ENCODE results near the gene HDAC7. TPM values are rescaled to one million over a fixed set of nuclear protein-coding genes. Genes with fewer than 3 reads are reported as not detected.

Gene HDAC7
- 95.9 and 144 TPM in 2 replicates for total RNA-seq

DNA sequence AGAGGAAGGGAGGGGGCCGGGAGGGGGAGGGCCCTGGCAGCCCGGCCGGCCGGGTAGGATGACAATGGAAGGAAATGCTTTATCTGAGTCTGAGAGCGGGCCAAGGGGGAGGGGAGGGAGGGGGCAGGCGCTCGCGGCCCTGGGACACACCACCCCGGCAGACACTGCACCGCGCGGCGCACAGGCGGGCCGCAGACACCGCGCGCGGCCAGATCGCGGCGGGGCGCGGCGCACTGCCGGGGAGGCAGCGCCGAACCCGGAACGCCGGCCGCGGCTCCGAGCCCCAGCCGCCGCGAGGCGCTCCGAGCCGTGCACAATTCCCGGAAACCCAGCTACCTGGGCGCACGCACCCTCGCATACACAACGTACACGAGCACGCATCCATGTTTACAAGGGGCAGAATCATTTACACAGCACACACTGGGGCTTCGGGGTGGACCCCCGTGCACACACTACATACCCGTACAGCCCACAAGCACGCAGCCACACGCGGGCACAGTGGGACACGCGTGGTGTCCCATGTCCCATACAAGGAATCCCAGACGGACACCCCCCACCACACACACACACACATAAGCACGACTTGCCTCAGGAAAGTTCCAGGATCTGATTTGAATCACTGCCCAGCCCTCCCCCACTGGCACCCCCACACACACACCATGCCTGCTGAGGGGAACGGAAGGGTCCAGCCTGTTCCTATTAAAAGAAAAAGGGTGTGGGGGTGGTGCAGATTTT, at the start of gene HDAC7:
TSS of gene HDAC7 (minus strand) at position 8 of the 735 bp plus-strand sequence. CDS start 118 bp downstream, outside the sequence.
- no peak for DNase-seq (ENCODE audit: extremely low read depth, low read depth, low spot score)

DNA sequence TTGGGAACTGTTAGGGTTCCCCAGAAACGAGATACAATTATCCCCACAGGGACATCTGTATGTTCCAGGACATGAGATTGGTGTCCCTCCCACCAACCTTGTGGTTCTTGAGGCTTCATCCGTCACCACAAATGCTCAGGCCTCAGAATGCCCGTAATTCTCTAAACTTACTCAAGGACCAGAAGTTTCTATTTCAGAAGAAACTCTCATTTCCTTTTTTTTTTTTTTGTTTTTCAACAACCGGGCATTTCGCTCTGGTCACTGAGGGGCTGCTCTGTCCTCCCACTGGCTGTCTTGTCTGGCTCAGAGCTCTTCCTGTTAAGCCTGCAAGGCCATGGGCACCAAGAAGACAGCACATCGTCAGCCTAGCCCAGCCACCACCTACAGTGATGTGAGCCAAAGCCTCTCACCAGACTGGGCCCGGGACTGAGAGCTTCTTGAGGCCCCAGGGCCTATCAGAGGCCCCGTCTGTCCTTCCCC, 48.9 kb upstream of the HDAC7 start:
- no peak for DNase-seq (ENCODE audit: extremely low read depth, low read depth, low spot score)

DNA sequence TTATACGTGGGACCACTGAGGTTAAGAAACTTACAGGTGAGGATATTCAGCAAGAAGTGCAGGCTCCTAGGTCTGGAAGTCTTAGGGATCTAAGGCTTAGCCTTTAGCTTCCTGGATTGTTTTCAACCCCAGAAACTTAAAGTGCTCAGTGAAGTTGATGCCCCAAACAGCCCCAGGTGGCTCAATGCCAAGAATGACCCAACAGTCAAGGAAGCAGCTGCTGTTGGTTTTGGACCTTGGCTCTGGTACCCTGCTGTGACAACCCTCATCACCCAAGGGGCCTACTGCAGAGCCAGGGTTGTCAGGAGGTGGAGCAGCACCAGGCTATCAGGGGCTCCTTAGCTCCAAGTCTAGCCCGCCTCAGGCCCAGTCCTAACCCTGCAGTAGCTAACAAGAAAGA, 48.3 kb upstream of the HDAC7 start:
- DNase-seq (ENCODE audit: extremely low read depth, low read depth, low spot score), result no peak

DNA sequence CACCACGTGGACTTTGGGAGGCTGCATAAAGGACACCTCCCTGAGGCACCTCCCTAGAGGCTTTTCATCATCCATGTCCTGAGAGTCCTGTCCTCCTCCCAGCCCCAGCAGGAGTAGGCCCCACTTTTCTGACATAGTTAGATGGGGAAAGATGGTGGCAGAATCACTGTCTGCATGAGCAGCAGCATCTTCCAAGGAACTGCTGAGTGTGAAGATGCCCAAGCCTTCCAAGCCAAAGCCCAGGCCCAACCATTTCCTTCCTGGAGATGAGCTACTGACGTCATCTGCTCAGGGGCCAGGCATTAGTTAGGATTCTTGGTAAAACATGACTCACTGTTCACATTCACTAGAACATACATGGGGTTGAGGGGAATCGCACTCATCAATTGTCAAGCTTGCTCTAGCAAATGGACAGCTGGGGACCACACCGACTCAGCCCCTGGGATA, 47.8 kb upstream of the HDAC7 start:
- DNase-seq (ENCODE audit: extremely low read depth, low read depth, low spot score), result peak; percentile 58

DNA sequence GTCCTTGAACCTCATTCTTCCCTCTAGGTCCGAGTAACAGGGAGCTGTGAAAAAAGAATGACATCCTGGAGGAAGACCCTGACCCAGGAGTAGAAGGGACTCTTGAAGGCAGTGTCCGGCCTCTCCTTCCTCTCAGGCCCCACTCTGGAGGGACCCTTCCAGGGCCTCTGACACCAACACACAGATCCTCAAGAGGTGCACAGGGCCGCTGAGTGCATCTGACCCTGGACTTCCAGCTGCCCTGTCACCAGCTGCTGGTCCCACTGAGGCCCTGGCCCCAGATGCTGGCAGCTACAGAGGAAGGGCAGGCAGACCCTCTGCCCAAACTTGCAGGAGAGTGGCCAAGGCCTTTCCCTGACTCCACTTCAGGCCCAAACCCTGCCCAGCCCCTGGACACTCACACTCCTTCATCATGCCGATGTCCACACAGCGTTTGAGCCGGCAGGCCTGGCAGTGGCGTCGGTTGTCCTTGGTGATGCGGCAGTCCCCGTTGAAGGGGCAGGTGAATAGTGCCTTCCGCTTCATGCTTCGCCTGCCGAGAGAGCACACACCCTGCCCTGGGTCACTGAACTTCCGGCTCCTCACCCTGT, 45.0 kb upstream of the HDAC7 start:
- DNase-seq (ENCODE audit: extremely low read depth, low read depth, low spot score), result no peak

DNA sequence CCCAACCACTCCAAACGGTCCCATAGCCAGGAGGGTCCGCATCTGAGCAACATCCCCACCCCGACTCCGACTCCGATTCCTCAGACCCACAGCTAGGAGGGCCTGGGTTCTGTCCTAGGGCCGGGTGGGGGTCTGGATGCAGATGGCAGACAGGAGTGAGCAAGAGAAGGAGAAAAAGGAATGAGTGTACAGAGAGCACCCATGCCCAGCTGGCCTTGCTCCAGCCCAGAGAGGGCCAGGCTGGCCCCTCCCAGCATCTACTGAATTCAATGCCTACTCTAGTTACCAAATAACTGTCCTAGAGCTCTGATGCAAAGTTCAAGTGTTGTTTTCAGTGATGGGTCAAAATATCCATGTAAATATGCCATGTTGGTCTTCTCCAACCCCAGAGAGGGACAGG, 44.3 kb upstream of the HDAC7 start:
- no peak for DNase-seq (ENCODE audit: extremely low read depth, low read depth, low spot score)

DNA sequence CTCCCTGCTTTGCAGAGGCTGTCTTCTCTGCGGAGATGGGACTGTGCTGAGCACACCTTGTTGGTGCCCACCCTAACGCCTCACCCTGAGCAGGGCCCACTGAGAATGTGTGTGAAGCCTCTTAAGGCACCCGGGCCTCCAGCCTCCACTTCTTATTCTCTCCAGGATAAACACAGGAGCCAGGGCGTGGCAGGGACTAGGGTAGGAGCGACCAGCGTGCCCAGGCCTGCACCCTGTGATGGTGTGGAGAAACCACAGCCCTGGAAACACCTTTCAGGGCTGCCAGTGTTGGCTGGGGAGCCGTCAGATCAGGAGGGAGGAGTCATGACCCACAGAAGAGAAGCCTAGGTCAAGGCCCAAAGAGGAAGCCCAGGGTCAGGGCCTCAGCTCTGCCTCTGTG, 43.8 kb upstream of the HDAC7 start:
- DNase-seq (ENCODE audit: extremely low read depth, low read depth, low spot score), result no peak

DNA sequence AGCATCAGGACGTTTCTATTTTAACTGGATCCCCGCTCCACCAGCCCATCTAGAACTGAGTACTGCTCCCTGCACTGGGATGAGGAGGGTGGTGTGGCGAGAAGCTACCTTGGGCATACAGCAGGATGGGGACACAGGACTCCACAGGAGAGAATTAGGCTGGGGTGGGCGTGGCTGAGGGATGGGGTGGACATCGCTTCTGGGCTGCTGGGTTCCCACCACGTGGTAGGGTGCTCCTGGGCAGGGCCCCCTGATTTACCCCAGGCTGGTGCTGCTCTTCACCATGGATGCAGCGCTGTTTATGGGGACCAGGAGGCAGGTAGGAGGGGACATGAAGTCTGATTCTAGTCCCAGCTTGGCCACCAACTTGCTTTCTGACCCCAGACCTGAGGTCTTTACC, 43.2 kb upstream of the HDAC7 start:
- DNase-seq (ENCODE audit: extremely low read depth, low read depth, low spot score), result no peak

DNA sequence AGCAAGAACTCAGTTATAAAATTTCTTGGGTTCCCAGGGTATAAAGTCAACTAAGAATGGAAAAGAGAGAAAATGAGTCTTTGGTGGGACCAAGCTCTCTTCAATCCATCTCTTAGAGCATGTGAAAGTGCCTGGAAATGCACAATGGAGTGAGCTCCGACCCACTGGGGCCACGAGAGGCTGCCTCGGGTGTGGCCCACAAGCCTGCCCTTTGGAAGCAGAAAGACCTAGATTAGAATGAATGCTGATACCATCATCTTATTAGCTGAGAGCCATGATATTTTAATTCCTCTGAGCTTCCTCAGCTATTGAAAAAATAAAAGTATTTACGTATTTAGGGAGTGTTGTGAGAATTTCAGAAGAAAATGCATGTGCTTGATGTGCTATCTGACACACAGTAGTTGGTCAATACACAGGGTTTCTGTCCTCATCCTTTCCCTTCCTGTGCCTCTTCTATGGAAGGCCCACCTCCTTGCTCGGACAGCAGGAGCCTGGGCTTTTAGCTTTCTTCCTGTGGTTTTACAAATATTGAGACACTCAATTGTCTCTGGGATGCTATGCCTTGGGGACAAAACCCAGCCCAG, 42.6 kb upstream of the HDAC7 start:
- no peak for DNase-seq (ENCODE audit: extremely low read depth, low read depth, low spot score)

DNA sequence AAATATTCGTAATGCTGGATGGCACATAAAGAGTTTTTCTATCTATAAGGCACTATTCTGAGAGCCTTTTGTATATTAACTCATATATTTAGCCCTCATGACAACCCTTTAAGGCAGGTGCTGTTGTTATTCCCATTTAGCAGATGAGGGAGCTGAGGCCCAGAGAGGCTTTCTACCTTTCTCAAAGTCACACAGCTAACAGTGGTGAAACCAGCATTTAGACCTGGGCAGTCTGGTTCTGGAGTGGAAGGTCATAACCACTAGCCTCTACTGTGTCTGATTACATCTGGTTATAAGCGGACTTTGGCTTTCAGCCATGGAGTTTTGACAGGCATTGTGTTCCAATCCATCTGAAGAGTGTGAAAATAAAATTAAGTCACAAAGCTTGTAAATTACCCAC, 41.2 kb upstream of the HDAC7 start:
- DNase-seq (ENCODE audit: extremely low read depth, low read depth, low spot score), result no peak

DNA sequence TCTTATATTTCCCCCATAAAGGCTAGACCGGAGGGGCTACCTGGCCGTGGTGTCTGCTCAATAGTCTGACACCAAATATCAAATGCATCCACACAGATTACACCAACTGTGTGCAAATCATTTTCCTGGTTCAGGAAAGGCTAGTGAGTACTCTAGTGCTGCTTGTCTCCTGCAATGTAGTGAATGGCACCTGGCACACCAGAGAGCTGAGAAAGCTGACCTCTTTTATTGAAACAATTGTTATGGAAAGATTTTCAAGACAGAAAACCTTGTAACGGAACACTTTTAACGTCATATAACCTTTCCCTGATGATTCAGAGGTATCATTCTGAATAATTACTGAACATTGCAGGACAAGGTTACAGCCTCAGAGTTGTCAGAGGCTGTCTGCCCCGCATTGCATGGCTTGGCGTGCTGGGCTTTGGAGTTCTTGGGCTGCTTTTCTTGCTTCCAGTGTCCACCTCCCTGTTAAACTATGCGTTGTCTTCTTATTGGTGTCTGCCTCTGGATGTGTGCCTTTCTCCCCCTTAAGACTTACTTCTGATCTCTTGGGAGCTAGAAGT, 40.7 kb upstream of the HDAC7 start:
- DNase-seq (ENCODE audit: extremely low read depth, low read depth, low spot score), result no peak

DNA sequence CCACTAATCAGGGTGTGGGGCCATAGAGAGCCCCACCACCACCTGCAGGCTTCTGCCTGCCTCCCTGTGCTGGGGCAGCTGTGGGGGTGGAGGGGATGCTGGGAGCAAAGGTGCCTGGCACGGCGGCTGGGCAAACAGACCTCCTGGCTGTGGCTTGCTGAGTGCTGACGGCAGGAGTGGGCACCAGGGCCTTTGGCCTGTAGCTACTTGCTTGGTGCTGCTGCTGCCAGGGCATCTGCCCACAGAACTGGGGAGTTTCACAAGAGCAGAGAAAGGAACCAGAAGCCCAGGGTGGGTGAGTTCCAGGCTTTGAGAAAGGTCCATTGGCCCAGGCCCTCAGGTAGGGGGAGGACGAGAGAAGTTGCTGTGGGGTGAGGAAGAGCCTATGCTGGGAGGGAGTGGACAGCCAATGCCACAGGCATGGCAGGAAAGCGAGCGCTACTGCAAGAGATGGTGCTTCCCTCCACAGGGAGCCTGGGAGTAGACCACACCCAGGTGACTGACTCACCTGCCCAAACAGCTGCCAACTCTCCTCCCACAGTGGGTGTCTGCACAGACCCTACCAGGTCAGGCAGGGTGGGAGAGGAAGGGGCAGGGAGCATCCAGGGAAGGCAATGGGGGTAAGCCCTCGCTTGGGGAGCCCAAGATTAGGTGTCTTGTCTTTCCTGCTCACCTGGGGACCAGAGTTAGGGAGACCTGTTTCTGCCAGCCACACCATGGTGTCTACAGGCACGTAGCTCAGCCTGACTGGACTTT, 39.0 kb upstream of the HDAC7 start:
- DNase-seq (ENCODE audit: extremely low read depth, low read depth, low spot score), result no peak

DNA sequence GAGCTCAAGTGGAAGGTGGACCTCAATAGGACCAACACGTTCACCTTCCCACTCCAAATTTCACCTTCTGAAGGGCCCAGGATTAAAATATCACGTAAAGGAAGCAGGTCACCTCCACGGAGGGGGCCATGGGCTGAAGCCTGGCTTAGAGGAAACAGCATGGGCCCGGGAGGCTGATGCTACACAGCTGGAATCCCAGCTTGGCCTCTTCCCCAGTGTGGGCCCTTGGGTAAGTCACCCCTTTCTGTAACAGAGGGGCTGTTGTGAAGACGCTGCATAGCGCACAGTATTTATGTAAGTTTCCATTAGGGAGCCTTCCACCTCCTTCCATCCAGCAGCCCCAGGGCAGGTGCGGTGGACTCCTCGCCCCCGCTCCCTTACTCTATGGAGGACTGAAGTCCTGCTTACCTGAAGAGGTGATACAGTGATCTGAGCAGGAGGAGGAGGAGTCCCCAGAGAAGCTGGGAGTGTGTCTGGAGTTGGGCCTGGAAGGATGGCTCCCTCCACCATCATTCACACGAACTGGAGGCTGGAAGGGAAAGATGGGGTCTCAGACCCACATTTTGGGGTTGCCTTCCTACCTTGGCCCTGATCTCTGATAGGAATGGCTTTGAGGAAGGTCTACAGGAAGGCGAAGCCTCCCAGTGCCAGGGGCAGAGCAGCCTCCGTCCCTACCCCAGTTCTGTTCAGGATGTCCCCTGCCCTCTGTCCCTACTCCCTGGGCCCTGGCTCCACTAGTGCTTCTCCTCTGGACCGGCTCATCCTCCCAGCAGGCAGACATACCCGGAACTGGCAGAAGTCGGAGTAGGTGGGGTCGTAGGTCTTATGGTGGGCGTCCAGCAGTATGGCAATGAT, 37.2 kb upstream of the HDAC7 start:
- DNase-seq (ENCODE audit: extremely low read depth, low read depth, low spot score), result no peak

DNA sequence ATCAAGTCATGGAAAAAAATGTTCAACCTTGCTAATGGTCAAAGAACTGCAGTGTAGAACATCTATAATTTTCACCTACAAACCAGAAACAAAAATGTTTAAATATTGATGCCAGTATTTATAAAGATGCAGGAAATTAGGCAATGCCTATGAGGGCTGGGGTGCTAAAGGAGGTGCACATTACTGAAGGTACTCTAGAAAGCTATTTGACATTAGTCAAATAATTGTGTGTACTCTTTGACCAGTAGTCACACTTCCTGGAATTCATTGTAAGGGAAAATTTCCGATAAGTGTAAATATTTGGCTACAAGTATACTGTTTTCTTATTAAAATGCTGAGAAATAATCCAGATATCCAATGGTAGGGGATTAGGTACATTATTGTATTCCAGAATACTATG, 36.4 kb upstream of the HDAC7 start:
- no peak for DNase-seq (ENCODE audit: extremely low read depth, low read depth, low spot score)

DNA sequence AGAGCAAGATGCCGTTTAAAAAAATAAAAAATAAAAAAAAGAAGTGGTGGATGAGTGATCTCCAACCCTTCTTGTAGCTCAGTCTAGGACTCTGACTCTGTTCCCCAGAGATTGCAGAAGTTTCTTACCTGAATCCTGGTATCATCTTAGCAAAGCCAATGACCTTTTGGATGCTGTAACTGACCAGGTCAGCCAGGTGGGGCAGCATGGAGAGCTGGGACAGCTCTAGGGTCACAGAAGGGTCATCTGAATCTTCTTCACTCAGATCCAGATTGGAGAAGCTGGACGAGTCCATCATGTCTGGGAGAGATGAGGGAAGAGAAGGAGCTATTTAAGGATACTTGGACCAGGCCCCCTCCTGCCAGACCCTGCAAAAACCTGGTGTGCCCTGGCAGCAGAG, 35.8 kb upstream of the HDAC7 start:
- no peak for DNase-seq (ENCODE audit: extremely low read depth, low read depth, low spot score)

DNA sequence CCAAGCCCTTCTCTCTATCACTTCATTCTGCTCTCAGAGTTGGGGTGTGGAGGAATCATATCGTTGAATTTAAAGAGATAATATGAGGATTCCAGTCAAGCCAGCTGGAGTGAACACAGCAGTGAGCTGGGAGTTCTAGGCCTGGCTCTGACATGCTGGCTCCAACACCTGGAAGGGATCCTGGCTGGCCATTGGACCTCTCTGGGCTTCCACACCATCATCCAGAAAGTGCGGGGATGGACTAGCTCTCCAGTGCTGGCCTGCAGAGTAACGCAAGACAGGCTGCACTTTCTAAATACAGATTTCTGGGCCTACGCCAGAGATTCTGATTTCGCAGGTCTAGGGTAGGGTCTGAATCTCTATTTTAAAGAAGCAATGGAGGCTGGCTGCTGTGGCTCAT, 34.8 kb upstream of the HDAC7 start:
- no peak for DNase-seq (ENCODE audit: extremely low read depth, low read depth, low spot score)

DNA sequence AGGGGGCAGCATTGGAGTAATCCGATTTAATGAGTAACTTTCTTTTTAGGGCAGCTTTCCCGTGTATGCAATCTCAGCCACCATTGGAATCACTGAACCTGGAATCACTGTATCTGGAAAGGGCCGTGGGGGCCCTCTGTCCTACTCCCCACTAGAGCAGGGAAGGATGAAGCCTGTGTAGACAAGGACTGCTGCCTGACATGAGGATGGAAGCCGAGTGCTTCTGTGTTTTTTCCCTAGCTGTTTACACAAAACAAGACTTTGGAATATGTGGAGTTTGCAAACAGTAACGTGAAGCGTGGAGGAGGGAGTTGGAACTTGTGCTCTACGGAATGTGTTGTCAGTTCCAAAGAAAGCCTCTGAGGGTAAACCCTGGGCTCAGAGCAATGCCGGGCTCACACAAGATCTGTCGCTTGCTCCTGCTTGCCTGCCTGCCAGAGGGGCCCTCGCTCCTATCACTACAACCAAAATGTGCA, 32.4 kb upstream of the HDAC7 start:
- no peak for DNase-seq (ENCODE audit: extremely low read depth, low read depth, low spot score)

DNA sequence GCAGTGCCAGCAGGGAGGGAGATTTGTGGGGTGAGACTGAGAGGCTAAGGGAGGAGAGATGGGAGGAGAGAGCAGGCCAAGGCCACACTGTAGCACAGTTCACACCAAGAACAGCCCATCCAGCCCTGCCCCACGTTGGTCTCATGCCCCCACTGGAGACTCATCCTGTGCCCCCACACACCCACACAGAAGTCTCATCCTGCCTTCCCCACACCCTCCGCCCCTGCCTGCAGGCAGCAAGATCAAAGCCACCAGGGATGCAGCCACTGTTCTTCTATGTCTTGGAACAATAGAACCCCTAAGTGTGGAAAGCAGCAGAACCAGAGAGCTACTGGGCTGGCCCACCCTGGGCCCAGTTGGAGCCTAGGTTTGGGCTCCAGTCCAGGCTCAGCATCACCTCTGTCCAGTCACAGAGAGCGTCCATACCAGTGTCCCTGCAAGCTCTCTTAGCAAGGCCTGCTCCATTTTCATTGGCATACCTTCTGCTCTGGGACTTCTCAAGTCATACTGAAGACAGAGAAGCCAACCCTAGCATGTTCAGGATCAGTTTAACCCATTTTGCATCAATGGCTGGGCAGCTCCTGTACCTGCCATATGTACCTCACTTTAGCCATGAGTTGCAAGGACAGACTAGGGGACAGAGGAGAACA, 31.7 kb upstream of the HDAC7 start:
- DNase-seq (ENCODE audit: extremely low read depth, low read depth, low spot score), result no peak

Measured in glomerular endothelial cell (primary cell).